Lower leg skin (tissue), 4 donors: ENCODE measurements around the gene MEIS2. TPM values are rescaled to one million over a fixed set of nuclear protein-coding genes. Genes with fewer than 3 reads are reported as not detected.

Source experiments
- DNase-seq, 2 donors: peaks; one replicate each; pipeline ENCODE4 v3.0.0-alpha.2; 2019; ENCODE audit warnings: low spot score in 2 of 2
- H3K4me3 ChIP-seq: fragments of 200-600 bp; sonication (generic); 2 replicates; pipeline ENCODE4 v1.5.1; 2017; ENCODE audit warnings: mild to moderate bottlenecking, low read depth; ENCODE audit not compliant: poor library complexity, severe bottlenecking
- CTCF ChIP-seq, 3 donors: fragments of 450-650 bp; IDR thresholded peaks; one replicate each; pipeline ENCODE4 v1.5.1; 2016; ENCODE audit warnings: antibody characterized with exemption in 3 of 3, mild to moderate bottlenecking in 3 of 3, moderate library complexity in 2 of 3
- POLR2A ChIP-seq, 2 donors: fragments of 450-650 bp; IDR thresholded peaks; one replicate each; pipeline ENCODE4 v1.6.1; 2016 to 2017; ENCODE audit warnings: antibody characterized with exemption in 2 of 2, mild to moderate bottlenecking in 1 of 2, moderate library complexity in 1 of 2
- WGBS, 2 donors: methylation state at CpG; one replicate each; pipeline ENCODE4 v1.1.5; 2018; 5-methylcytosine and 5-hydroxymethylcytosine counted together
- intact Hi-C: fragments of 100-400 bp; cut with DNase I; formaldehyde crosslinking; loops from one replicate; pipeline ENCODE4 v1.15.0; 2023; ENCODE audit warnings: low total_unique reads
- total RNA-seq, 4 donors: library from RNA; depleted of rRNA; stranded (reverse); fragments of >200 nt; gene quantifications; one replicate each; pipeline ENCODE4 v1.1.0, GENCODE V29; 2016

The MEIS2 gene
- total RNA-seq, 4 donors from 2014 or later: 12.9 to 18.5 (median 15.8) TPM

GRCh38 chr15:37090543-37091175 is 9.7 kb downstream of the MEIS2 start:
- 68 to 74% methylated on average over 3 of the region's 3 CpGs for WGBS, 2 donors
- TF ChIP-seq CTCF (IDR thresholded peaks at IDR 0.05) (no peak), POLR2A (IDR thresholded peaks at IDR 0.05) (no peak)
- H3K4me3 ChIP-seq: no peak overlapping the region
- intact Hi-C loops: no loop called here
- no peak for DNase-seq

- no peak for DNase-seq
- no peak for TF ChIP-seq POLR2A (IDR thresholded peaks at IDR 0.05)
- no peak for TF ChIP-seq CTCF (IDR thresholded peaks at IDR 0.05)
- no peak overlapping the region for H3K4me3 ChIP-seq
- 93 to 97% methylated on average over 2 of the region's 2 CpGs for WGBS, 2 donors
- intact Hi-C loops: no loop called here
These were observed 11.9 kb downstream of the MEIS2 start for GRCh38 chr15:37088436-37088835.

DNA sequence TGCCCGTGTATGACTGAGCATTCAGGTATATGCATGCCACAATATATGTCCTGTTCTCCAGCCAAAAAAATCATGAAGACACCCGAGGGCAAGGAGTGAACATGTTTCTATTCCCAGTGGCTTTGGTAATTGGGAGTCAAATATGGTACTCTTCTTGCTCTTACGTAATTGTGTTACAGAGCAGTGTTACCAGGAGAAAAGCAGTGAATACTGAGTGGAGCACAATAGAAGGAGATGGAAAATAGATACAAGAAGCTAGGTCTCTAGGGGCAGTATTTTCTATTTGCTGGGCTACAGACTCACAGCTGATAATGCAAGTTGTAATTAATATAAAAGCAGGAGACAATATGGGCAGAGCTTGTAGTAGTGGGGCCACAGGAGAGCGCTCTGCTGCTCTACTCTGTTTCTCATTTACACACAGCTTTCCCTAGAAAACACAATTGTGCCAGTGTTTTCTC is 13.2 kb downstream of the MEIS2 start:
- DNase-seq: no peak
- H3K4me3 ChIP-seq: no peak overlapping the region
- intact Hi-C loops: no loop called here
- TF ChIP-seq CTCF (IDR thresholded peaks at IDR 0.05) (no peak), POLR2A (IDR thresholded peaks at IDR 0.05) (no peak)
- WGBS, 2 donors: 55 to 63% methylated on average over 4 of the region's 4 CpGs

- intact Hi-C loops: no loop called here
- WGBS, 2 donors: 37 to 52% methylated on average over 1 of the region's 1 CpG
- TF ChIP-seq POLR2A (IDR thresholded peaks at IDR 0.05): no peak
- no peak overlapping the region for H3K4me3 ChIP-seq
- no peak for DNase-seq
These were observed 13.8 kb downstream of the MEIS2 start for GRCh38 chr15:37086521-37086920.

DNA sequence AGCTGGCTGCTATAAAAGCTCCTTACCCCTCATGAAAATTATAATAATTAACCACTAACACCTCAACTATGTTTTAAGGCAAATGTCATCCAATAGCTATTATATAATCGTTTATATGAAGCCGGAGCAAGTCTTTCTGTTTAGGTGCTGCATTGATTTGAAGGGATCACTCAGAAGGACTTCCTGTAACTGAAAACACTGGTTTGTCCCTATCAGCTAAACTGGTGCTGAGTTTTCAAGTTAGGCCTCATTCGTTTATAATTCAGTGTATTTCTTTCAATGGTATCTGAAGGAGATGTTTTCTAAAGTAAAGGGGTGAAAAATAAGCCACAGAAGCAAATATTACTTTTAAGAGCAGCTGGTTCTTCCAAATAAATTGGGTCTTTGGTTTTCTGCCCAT is 14.2 kb downstream of the MEIS2 start:
- intact Hi-C loops: no loop called here
- WGBS, 2 donors: 69 to 76% methylated on average over 3 of the region's 3 CpGs
- TF ChIP-seq POLR2A (IDR thresholded peaks at IDR 0.05): no peak
- TF ChIP-seq CTCF (IDR thresholded peaks at IDR 0.05): no peak
- no peak overlapping the region for H3K4me3 ChIP-seq
- DNase-seq: no peak

- DNase-seq: no peak
- intact Hi-C loops: no loop called here
- TF ChIP-seq POLR2A (IDR thresholded peaks at IDR 0.05) (no peak), CTCF (IDR thresholded peaks at IDR 0.05) (no peak)
- H3K4me3 ChIP-seq: no peak overlapping the region
- 75 to 83% methylated on average over 3 of the region's 3 CpGs for WGBS, 2 donors
These were observed 15.7 kb downstream of the MEIS2 start for GRCh38 chr15:37084602-37085001.
